ENCODE results near the gene TRIP10. TPM values are rescaled to one million over a fixed set of nuclear protein-coding genes. Genes with fewer than 3 reads are reported as not detected.
"Not testable (repeated sequence)": the region's sequence is repeated elsewhere in the genome, so short reads cannot be mapped to it uniquely, and the experiment has no call there.

Gene TRIP10
- total RNA-seq, 2 experiments from 2014 or later = 42.6 to 43.4 TPM

GRCh38 chr19:6737284-6737872 is 2.1 kb upstream of the TRIP10 start, which contains the start of gene GPR108:
GPR108 (minus strand) TSS chr19:6737580; CDS start chr19:6737576, 4 bp downstream.
- ChIA-PET CTCF (interaction anchor here (0.5 to 6.3 kb wide), 11 partner anchors 31 to 1878 kb away, joined by 3 to 79 read pairs (median 7); partner anchors contain the start of gene VAV1), POLR2A (interaction anchor here (0.9 to 3.6 kb wide), 6 partner anchors 35 to 126 kb away, joined by 3 to 17 read pairs (median 6); partner anchors contain the start of genes TNFSF14 and VAV1)

- CTCF ChIA-PET = interaction anchor here (0.5 to 6.3 kb wide), 15 partner anchors 9 to 1878 kb away, joined by 3 to 79 read pairs (median 5); partner anchors contain the start of genes DENND1C and VAV1
- POLR2A ChIA-PET = interaction anchor here (0.9 to 3.6 kb wide), 3 partner anchors 34 to 126 kb away, joined by 3 to 17 read pairs (median 7); partner anchors contain the start of gene VAV1
Observed at GRCh38 chr19:6737873-6738786, 1.4 kb upstream of the TRIP10 start.

- CTCF ChIA-PET = interaction anchor here (1.0 to 6.3 kb wide), 12 partner anchors 10 to 258 kb away, joined by 3 to 79 read pairs (median 5); partner anchors contain the start of genes DENND1C and VAV1
Observed at GRCh38 chr19:6738787-6739389, 592 bp upstream of the TRIP10 start.

GRCh38 chr19:6739883-6740588 is 556 bp downstream of the TRIP10 start:
- ChIA-PET POLR2A (no interaction called here), CTCF (interaction anchor here (1.4 to 6.3 kb wide), 3 partner anchors 107 to 223 kb away, joined by 3 to 79 read pairs (median 5); no protein-coding TSS in a partner anchor)

More at GRCh38 chr19:6738787-6739389, 592 bp upstream of the TRIP10 start:
- POLR2A ChIA-PET = interaction anchor here (1.9 to 3.6 kb wide), 2 partner anchors 34 to 125 kb away, joined by 7 to 17 read pairs; partner anchors contain the start of gene VAV1

DNA sequence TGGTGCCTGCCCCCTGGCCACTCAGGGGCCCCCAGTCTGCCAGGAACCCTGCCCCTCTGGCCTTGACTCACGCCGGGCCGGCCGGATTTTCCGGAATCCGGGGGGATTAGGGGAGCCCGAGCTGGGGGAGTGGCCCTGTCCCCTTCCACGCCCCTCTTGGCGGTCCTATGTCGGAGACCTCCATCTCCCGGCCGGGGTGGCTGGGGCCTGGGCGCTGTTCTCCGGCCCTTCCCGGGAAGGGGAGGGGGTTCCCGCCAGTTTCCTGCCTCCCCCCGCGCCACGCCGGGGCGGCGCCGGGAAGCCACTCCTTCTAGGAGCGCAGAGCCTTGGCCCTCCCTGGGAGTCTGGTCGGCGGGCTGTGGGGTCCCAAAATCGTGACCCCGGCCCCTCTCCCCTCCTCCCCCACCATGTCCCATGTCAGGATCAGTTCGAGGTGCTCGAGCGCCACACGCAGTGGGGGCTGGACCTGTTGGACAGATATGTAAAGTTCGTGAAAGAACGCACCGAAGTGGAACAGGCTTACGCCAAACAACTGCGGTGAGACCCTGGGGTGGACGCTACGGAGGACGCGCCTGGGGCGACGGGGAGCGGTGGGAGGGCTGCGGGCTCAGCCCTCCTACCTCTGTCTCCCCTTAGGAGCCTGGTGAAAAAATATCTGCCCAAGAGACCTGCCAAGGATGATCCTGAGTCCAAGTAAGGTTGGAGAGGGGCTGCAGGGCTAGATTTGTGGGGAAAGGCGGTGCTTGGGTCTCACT is 1.3 kb downstream of the TRIP10 start:
- ChIA-PET CTCF (interaction anchor here (0.7 to 6.3 kb wide), 4 partner anchors 108 to 123 kb away, joined by 3 to 79 read pairs (median 4); no protein-coding TSS in a partner anchor), POLR2A (no interaction called here)

DNA sequence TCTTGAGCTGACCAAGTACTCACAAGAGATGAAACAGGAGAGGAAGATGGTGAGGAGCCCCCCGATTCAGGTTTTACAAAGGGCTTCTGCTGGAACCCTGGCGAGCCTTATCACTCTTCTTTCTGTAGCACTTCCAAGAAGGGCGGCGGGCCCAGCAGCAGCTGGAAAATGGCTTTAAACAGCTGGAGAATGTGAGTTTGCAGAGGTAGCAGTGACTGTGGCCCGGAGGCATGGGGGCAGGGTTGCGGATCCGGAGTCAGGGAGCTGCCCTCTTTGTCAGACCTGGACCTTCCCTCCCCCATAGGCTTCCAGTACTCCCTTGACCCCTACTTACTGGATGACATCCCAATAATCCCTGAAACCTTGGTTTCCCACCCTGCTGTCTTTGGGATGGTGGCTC is 3.6 kb downstream of the TRIP10 start:
- CTCF ChIA-PET = interaction anchor here (0.9 to 2.0 kb wide), 2 partner anchors 120 to 121 kb away, joined by 3 to 8 read pairs; no protein-coding TSS in a partner anchor
- POLR2A ChIA-PET = no interaction called here

DNA sequence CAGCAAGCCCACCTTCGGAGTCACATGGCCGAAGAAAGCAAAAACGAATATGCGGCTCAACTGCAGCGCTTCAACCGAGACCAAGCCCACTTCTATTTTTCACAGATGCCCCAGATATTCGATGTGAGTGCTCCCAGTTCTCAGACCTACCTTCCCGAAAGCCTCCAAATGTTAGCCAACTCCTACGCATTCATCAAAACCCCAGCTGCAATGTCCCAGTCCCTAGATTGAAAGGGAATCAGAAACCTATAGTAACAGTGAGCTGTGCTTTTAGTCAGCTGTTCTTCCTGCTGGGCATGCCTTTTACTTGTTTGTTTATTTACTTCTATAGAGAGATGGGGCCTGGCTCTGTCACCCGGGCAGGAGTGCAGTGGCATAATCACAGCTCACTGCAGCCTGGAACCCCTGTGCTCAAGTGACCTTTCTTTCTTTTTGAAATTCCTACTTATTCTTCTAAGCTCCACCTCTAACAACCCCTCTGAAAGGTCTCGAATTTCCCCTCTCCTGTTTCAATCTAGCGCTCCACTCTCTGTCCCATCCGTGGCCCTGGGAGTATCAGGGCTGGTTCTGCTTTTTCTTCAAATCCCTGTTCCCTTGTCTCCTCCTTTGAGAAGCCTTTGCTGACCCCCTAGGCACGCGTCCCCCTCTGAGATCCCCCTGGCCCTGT is 4.4 kb downstream of the TRIP10 start:
- ChIA-PET POLR2A (interaction anchor here (0.6 kb wide), 1 partner anchor 45 kb away, joined by 3 read pairs; no protein-coding TSS in a partner anchor), CTCF (interaction anchor here (2.0 kb wide), 1 partner anchor 119 kb away, joined by 8 read pairs; no protein-coding TSS in a partner anchor)

DNA sequence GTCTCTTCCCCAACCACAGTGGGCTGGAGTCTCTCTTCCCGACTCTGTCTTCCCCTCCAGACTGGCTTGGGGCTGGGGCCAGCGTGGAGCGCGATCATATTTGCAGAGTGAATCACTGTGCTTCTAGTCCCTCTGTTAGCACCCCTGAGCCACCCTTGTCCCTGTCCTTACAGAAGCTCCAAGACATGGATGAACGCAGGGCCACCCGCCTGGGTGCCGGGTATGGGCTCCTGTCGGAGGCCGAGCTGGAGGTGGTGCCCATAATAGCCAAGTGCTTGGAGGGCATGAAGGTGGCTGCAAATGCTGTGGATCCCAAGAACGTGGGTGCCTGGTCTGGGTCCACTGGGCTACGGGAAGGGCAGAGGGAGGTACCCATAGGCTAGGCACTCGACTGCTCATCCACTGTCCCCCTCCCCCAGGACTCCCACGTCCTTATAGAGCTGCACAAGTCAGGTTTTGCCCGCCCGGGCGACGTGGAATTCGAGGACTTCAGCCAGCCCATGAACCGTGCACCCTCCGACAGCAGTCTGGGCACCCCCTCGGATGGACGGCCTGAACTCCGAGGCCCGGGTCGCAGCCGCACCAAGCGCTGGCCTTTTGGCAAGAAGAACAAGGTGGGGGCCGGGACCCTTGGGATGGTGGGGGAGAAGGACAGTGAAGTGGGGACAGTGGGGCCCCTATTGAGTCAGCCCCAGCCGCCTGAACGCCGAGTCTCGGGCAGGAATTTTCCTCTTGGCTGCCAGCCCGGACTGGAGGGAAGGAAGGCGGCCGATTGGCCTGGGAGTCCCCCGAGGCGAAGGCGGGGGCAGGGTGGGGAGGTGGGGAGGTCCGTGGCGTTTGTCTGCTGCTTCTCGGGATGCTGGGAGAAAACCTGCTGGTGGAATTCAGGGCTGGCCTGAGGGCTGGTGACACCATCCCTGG is 5.2 kb downstream of the TRIP10 start:
- ChIA-PET POLR2A (interaction anchor here (0.6 kb wide), 1 partner anchor 45 kb away, joined by 3 read pairs; no protein-coding TSS in a partner anchor), CTCF (interaction anchor here (2.0 kb wide), 1 partner anchor 119 kb away, joined by 8 read pairs; no protein-coding TSS in a partner anchor)

- ChIA-PET POLR2A (interaction anchor here (0.6 kb wide), 1 partner anchor 16 kb away, joined by 4 read pairs; no protein-coding TSS in a partner anchor), CTCF (interaction anchor here (0.6 kb wide), 1 partner anchor 72 kb away, joined by 3 read pairs; no protein-coding TSS in a partner anchor)
Observed at GRCh38 chr19:6745965-6746364, 6.5 kb downstream of the TRIP10 start.

DNA sequence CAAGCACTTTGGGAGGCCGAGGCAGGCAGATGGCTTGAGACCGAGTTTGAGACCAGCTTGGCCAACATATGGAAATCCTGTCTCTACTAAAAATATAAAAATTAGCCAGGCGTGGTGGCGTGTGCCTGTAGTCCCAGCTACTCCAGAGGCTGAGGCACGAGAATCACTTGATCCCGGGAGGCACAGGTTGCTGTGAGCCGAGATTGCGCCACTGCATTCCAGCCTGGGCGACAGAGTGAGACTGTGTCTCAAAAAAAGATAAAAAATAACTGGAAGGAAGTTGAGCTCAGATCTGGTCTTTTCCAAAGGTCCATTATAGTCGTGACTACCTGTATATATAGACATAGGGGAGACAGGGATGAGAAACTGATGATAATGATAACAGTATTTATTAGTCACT is 9.1 kb downstream of the TRIP10 start:
- CTCF ChIA-PET = interaction anchor here (1.0 kb wide), 1 partner anchor 115 kb away, joined by 4 read pairs; no protein-coding TSS in a partner anchor
- POLR2A ChIA-PET = not testable (repeated sequence)

GRCh38 chr19:6750062-6750461 is 10.6 kb downstream of the TRIP10 start:
- ChIA-PET POLR2A (no interaction called here), CTCF (no interaction called here)

DNA sequence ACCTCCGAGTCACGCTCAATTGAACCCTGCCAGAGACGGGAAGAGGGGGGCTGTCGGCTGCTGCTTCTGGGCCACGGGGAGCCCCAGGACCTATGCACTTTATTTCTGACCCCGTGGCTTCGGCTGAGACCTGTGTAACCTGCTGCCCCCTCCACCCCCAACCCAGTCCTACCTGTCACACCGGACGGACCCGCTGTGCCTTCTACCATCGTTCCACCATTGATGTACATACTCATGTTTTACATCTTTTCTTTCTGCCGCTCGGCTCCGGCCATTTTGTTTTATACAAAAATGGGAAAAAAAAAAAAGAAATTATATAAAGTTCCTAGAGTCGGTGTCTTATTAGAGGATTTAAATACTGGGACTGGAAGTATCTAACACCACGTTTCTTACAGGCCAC is 11.7 kb downstream of the TRIP10 start:
- CTCF ChIA-PET = no interaction called here
- POLR2A ChIA-PET = no interaction called here

DNA sequence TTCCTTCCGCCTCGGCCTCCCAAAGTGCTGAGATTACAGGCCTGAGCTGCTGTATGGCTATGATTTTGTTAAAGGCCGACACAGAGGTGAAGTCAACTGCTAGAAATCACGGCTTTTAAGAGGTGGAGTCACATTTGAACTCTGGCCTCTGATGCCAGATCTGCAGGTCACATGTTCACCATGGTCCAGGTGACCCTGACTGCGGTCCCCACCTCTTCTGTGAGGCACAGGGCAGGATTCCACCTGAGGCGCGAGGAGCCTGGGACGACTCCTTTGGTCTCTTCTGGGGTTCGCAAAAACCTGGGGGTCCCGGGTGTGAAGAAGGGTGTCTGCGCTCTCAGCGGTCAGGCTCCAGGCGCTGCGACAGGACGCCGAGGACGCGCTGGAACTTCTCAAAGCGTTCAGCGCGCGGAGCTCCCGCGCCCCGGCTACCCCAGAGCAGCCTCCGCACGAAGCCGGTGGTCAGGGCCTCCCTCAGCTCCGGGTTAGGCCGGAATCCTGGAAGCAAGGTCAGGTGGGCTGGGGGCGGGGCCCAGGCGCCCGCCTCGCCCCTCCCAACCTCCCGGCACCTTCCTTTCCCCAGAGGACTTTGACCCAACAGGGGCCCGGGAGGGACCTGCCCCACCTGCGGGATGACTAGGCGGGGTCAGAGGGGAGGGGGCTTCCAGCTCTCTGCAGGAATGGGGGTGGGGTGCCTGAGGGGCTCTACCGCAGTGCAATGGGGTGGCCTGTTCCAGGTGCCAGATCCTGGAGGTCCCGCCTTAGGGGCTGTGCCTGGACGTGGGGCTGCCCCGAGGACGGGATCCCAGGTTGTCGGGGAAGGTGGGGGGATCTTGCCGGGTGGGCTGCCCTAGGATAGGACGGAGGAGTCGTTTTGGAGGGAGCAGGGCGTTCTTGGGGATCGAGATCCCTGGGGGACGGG is 13.0 kb downstream of the TRIP10 start:
- CTCF ChIA-PET = interaction anchor here (0.5 to 1.8 kb wide), 6 partner anchors 20 to 391 kb away, joined by 3 to 8 read pairs (median 4); partner anchors contain the start of genes CLPP and VAV1
- POLR2A ChIA-PET = no interaction called here

DNA sequence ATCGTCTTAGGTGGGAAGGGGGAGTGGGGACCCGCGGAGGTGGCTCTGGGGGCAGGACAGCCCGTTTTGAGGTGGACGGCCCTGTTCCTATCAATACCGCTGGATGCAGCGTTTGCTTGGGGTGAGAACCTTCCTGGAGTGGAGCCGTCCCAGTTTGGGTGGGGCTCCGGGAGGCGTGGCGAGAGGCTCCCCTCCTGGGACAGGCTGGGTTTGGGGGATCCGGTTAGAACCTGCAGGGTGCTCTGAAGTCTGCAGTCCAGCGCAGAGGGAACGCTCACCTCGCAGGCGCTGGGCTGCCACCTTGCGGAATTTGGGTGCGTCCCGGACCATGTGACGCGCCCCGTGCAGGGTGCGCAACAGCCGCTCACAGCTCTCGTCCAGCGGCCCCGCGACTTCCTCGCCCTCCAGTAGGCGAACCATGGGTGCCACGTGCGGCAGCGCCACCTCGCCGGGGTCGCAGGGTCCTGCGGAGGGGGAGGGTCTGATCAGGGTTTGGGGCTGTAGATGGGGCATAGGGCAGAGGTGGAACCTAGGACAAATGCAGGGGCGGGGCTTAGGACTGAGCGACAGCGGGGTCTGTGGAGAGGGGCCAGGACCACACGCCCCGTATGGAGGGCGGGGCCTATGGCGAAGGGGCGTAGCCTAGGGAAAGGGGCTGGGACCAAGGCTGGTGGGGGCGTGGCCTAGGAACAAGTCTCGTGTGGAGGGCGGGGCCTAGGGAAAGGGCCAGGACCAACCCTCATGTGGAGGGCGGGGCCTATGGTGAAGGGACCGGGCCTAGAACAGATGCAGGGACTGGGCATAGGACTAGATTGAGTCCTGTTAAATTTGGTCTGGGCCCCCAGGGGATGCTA is 13.9 kb downstream of the TRIP10 start:
- POLR2A ChIA-PET = interaction anchor here (0.5 kb wide), 1 partner anchor 10 kb away, joined by 4 read pairs; no protein-coding TSS in a partner anchor
- CTCF ChIA-PET = interaction anchor here (0.6 to 1.8 kb wide), 4 partner anchors 19 to 392 kb away, joined by 3 to 8 read pairs (median 4); partner anchors contain the start of genes CLPP and VAV1
